K562 (cell line): ENCODE data around the gene TMEM163. TPM values are rescaled to one million over a fixed set of nuclear protein-coding genes. Genes with fewer than 3 reads are reported as not detected.

ENCODE experiments used
- ATAC-seq: fragments of 200-7000 bp; cut with Tn5 transposase; 3 replicates; pipeline ENCODE4 v1.9.1; 2020; ENCODE audit warnings: moderate library complexity
- BruUV-seq: library from RNA; stranded (reverse); fragments of 400-500 nt; replicated peaks from 2 replicates; lab custom pipeline; 2021; lab: Mats Ljungman, UMichigan
- CTCF ChIA-PET: fragments of 300-600 bp; formaldehyde crosslinking; extraction: SDS; loops from one replicate; lab custom pipeline; 2021; ENCODE audit warnings: low intra/inter-chr PET ratio; lab: Yijun Ruan, JAX
- POLR2A ChIA-PET: fragments of 300-600, 350-650 bp; sonication (Branson Sonifier 250); formaldehyde crosslinking; extraction: SDS; loops from one replicate; lab custom pipeline; 2021; ENCODE audit warnings: antibody characterized with exemption, inconsistent platforms; lab: Yijun Ruan, JAX
- DNase-seq, 4 experiments: peaks; one replicate each; pipeline versions ENCODE4 v3.0.0 to v3.0.0-alpha.2; 2011 to 2018; ENCODE audit warnings: low spot score in 3 of 4, mixed read lengths in 3 of 4; ENCODE audit errors: extremely low read depth in 1 of 4
- FAIRE-seq: peaks from 2 replicates; lab custom pipeline; 2011; peaks lifted over from hg19 to GRCh38; lab: Jason Lieb, UNC
- H2AFZ ChIP-seq: 2 replicates; pipeline ENCODE4 v1.6.0; 2011; ENCODE audit warnings: low read depth, low read length, control low read depth, inconsistent platforms
- H3K27ac ChIP-seq: fragments of 200-600 bp; 3 replicates; pipeline ENCODE4 v1.8.0; 2011; ENCODE audit warnings: low read depth, mild to moderate bottlenecking, control low read depth, inconsistent platforms, low read length, moderate library complexity, mixed read lengths; ENCODE audit errors: extremely low read depth
- H3K27me3 ChIP-seq, 2 experiments: fragments of 300-600 bp in 1 of 2; 2 replicates in 1 of 2; 3 replicates in 1 of 2; pipeline versions ENCODE4 v1.6.0 to v1.8.0; 2011; ENCODE audit warnings: inconsistent platforms in 2 of 2, low read length in 2 of 2, mild to moderate bottlenecking in 1 of 2, mixed read lengths in 1 of 2, moderate library complexity in 1 of 2; ENCODE audit not compliant: control insufficient read depth in 2 of 2, insufficient read depth in 2 of 2
- H3K36me3 ChIP-seq: fragments of 300-600 bp; 3 replicates; pipeline ENCODE4 v1.8.0; 2011; ENCODE audit warnings: mild to moderate bottlenecking, low read length, inconsistent platforms; ENCODE audit not compliant: control insufficient read depth, insufficient read depth
- H3K4me1 ChIP-seq, 2 experiments: fragments of 200-600 bp in 1 of 2; replicated peaks in 1 of 2; 2 replicates in 1 of 2; 3 replicates in 1 of 2; pipeline versions ENCODE4 v1.5.1 to v1.8.0; 2011; ENCODE audit warnings: inconsistent platforms in 2 of 2, low read length in 2 of 2, mild to moderate bottlenecking in 1 of 2, mixed read lengths in 1 of 2, moderate library complexity in 1 of 2; ENCODE audit not compliant: control insufficient read depth in 2 of 2, insufficient read depth in 2 of 2
- H3K4me2 ChIP-seq: 2 replicates; pipeline ENCODE4 v1.6.1; 2011; ENCODE audit warnings: low read length, control low read depth, inconsistent platforms, mixed read lengths; ENCODE audit not compliant: insufficient read depth
- H3K4me3 ChIP-seq: fragments of 200-600 bp; sonication (generic), shearing (Covaris generic); 2 replicates; pipeline ENCODE4 v1.5.1; 2016; ENCODE audit warnings: control low read depth, inconsistent platforms
- H3K79me2 ChIP-seq: fragments of 200-600 bp; 3 replicates; pipeline ENCODE4 v1.8.0; 2011; ENCODE audit warnings: low read length, inconsistent platforms; ENCODE audit not compliant: control insufficient read depth, insufficient read depth
- H3K9ac ChIP-seq, 2 experiments: 2 replicates each; pipeline versions ENCODE4 v1.6.0 to v1.6.1; 2011; ENCODE audit warnings: low read depth in 2 of 2, low read length in 2 of 2, control low read depth in 1 of 2, inconsistent platforms in 1 of 2, mild to moderate bottlenecking in 1 of 2, mixed read lengths in 1 of 2; ENCODE audit not compliant: insufficient read depth in 1 of 2
- H3K9me1 ChIP-seq: one replicate; pipeline ENCODE4 v1.6.0; 2011; ENCODE audit warnings: inconsistent platforms, mild to moderate bottlenecking, low read length, moderate library complexity; ENCODE audit not compliant: control insufficient read depth, insufficient read depth
- H3K9me3 ChIP-seq: replicated peaks from 2 replicates; pipeline ENCODE4 v1.5.1; 2011; ENCODE audit warnings: low read depth, low read length, inconsistent platforms; ENCODE audit not compliant: control insufficient read depth, insufficient read depth
- H4K20me1 ChIP-seq: replicated peaks from 2 replicates; pipeline ENCODE4 v1.6.1; 2011; ENCODE audit warnings: low read length, inconsistent platforms, mixed read lengths; ENCODE audit not compliant: control insufficient read depth, insufficient read depth
- BMI1 ChIP-seq: fragments of 150-350 bp; IDR thresholded peaks from 2 replicates; pipeline ENCODE4 v1.6.1; 2014; ENCODE audit warnings: low read length
- HOXB6 ChIP-seq: fragments of 250-450 bp; sonication (Bioruptor Pico); IDR thresholded peaks from 2 replicates; pipeline ENCODE4 v1.5.1; 2022; ENCODE audit warnings: mild to moderate bottlenecking, borderline replicate concordance
- RBBP5 ChIP-seq: fragments of 200-600 bp; sonication (generic); IDR thresholded peaks from 2 replicates; pipeline ENCODE4 v1.6.1; 2012; ENCODE audit warnings: borderline replicate concordance, mild to moderate bottlenecking, low read length, control low read depth, inconsistent platforms; ENCODE audit not compliant: insufficient read depth, poor library complexity, severe bottlenecking
- SPI1 ChIP-seq: IDR thresholded peaks from 2 replicates; pipeline ENCODE4 v1.6.1; 2011; ENCODE audit warnings: low read depth, low read length, control low read depth, borderline replicate concordance
- U2AF1 ChIP-seq: fragments of 200-400 bp; formaldehyde crosslinking; optimal IDR thresholded peaks from 2 replicates; pipeline ENCODE3; 2017; ENCODE audit warnings: mild to moderate bottlenecking, low read depth, low read length, moderate library complexity
- ZNF274 ChIP-seq: IDR thresholded peaks from 2 replicates; pipeline ENCODE4 v1.6.1; 2011; ENCODE audit warnings: low read depth, mild to moderate bottlenecking, low read length, moderate library complexity, borderline replicate concordance
- WGBS: fragments of 100-300 bp; shearing (Covaris generic); methylation state at CpG from one replicate; pipeline ENCODE4 v1.1.6; 2016; ENCODE audit warnings: low coverage, mixed read lengths; ENCODE audit not compliant: insufficient coverage; ENCODE audit errors: missing lambda C conversion rate; 5-methylcytosine and 5-hydroxymethylcytosine counted together
- in situ Hi-C: fragments of 300-500 bp; cut with MboI; formaldehyde crosslinking; loops from 4 replicates; pipeline ENCODE4 v1.15.0; 2018; ENCODE audit warnings: inconsistent platforms, mixed read lengths
- intact Hi-C: fragments of 100-400 bp; cut with micrococcal nuclease; formaldehyde crosslinking; loops from 2 replicates; pipeline ENCODE4 v1.14.2; 2022
- polyA plus RNA-seq, 8 experiments: library from polyadenylated mRNA; depleted of rRNA in 4 of 8; stranded (reverse) in 5 of 8; unstranded in 3 of 8; fragments of >200 nt; fragmentation: Nextera tagmentation in 2 of 8; fragmentation: Illumina TruSeq in 1 of 8; extraction: Ambion mirVana in 2 of 8; extraction: Trizol in 1 of 8; gene quantifications; 2 replicates each; pipeline versions ENCODE4 v1.2.1 to v1.2.3, GENCODE V29; 2011 to 2014; ENCODE audit warnings: inconsistent platforms in 1 of 8, missing spikeins in 1 of 8
- total RNA-seq, 7 experiments: library from RNA; depleted of rRNA in 6 of 7; stranded (reverse); fragments of >200 nt in 6 of 7; fragmentation: Illumina TruSeq in 2 of 7; extraction: Trizol in 2 of 7; gene quantifications; 2 replicates each; pipeline versions ENCODE4 v1.2.1 to v1.2.3, GENCODE V29; 2011 to 2021; ENCODE audit warnings: low replicate concordance in 1 of 7

The TMEM163 gene
- total and polyA plus RNA-seq, 9 of the 15 experiments (the other 6 are each of a cell fraction or from before 2014, with no cell fraction given): 0.04 to 0.68 (median 0.16) TPM; not detected in 3

DNA sequence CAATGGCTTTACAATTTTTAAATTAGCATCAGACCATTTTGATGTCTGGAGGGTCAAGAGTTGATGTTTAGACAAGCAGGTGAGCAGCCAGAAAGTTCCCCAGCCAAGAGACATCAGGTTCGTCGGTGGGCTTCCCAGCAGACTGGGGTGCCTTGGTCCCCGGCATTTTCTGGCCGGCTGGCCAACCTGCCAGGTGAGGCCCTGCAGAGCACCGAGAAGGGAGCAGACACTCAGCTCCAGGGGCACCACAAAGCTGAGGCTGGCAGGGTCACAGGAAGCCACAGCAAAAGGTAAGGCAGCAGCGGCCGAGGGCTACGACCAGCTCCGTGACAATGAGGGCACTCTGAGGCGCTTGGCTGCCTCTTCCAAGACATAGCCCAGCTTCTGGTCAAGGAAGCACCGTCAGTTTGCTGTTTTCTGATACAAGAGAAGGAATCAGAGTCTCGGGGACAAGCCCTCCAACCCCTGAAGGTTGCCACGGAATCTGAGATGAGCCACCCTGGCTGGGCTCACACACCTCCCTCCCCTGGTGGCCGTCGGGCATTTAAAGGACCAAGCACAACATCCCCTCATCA lies 235.9 kb downstream of the TMEM163 start:
- Histone ChIP-seq H3K9ac (no peak overlapping the region), H3K4me3 (no peak overlapping the region), H3K4me2 (no peak overlapping the region), H3K36me3 (no peaks in the 10 kb centered on the region), H3K4me1 (no peaks in the 10 kb centered on the region), H3K27ac (no peak overlapping the region), H3K9me1 (no peaks in the 10 kb centered on the region), H2AFZ (no peak overlapping the region), H3K9me3 (no peaks in the 10 kb centered on the region), H4K20me1 (no peaks in the 10 kb centered on the region), H3K79me2 (no peaks in the 10 kb centered on the region)
- BruUV-seq: no TSS peak
- DNase-seq (no peak), ATAC-seq (no peak)
- POLR2A ChIA-PET: interaction anchor here (0.6 kb wide), 1 partner anchor 51 kb away, joined by 3 read pairs; no protein-coding TSS in a partner anchor
- intact Hi-C loops (no loop called here), in situ Hi-C loops (no loop called here)
- 2% methylated on average over 15 of the region's 15 CpGs for WGBS
- TF ChIP-seq HOXB6 (no peak), BMI1 (no peak), ZNF274 (no peak), U2AF1 (no peak), RBBP5 (no peak), SPI1 (no peak)
- TF ChIP-seq, all 486 proteins: peak for 0
- H3K27me3 ChIP-seq: peaks cover 15 to 24% of the 10 kb centered on the region in 2 experiments
- CTCF ChIA-PET: no interaction called here
- no peak for FAIRE-seq
